Activated T-cell treated with anti-CD3 and anti-CD28 coated beads, Interleukin-2, amount 50 U/mL, for 72 hours (primary cell): ENCODE results near the gene GNAS. TPM values are rescaled to one million over a fixed set of nuclear protein-coding genes. Genes with fewer than 3 reads are reported as not detected.
"Not testable (repeated sequence)": the region's sequence is repeated elsewhere in the genome, so short reads cannot be mapped to it uniquely, and the experiment has no call there.

Experiments
- ATAC-seq, 2 donors: fragments of 150-1000 bp; cut with Tn5 transposase; replicated peaks in 1 of 2; 2 replicates each; pipeline ENCODE4 v1.10.0; 2021; ENCODE audit warnings: moderate library complexity in 2 of 2, mild to moderate bottlenecking in 1 of 2
- DNase-seq, 2 donors: peaks; one replicate each; pipeline ENCODE4 v3.0.0; 2021 to 2022; ENCODE audit warnings: mixed read lengths in 1 of 2
- H3K27ac Mint-ChIP-seq: one replicate; pipeline ENCODE4 v1.8.0; 2022; ENCODE audit warnings: mild to moderate bottlenecking, moderate library complexity, mixed read lengths
- H3K27me3 Mint-ChIP-seq: one replicate; pipeline ENCODE4 v1.8.0; 2022; ENCODE audit warnings: low read depth, mixed read lengths
- H3K36me3 Mint-ChIP-seq, 2 donors: one replicate each; pipeline ENCODE4 v1.8.0; 2022; ENCODE audit warnings: mixed read lengths in 2 of 2, mild to moderate bottlenecking in 1 of 2; ENCODE audit not compliant: insufficient read depth in 2 of 2
- H3K4me1 Mint-ChIP-seq: one replicate; pipeline ENCODE4 v1.8.0; 2022; ENCODE audit warnings: low read depth, mixed read lengths
- H3K4me3 Mint-ChIP-seq, 2 donors: one replicate each; pipeline ENCODE4 v1.8.0; 2022; ENCODE audit warnings: mild to moderate bottlenecking in 2 of 2, mixed read lengths in 2 of 2, moderate library complexity in 2 of 2
- H3K9me3 Mint-ChIP-seq, 2 donors: one replicate each; pipeline ENCODE4 v1.8.0; 2022; ENCODE audit warnings: mixed read lengths in 2 of 2
- total RNA-seq, 2 donors: library from RNA; stranded (reverse); gene quantifications; one replicate each; pipeline ENCODE4 v1.2.3, GENCODE V29; 2022

The GNAS gene
- total RNA-seq, 2 donors from 2014 or later: 781 to 820 TPM

GRCh38 chr20:58922036-58922435 is 69.5 kb downstream of the GNAS start:
- H3K4me1 Mint-ChIP-seq: no peaks in the 10 kb centered on the region
- H3K4me3 Mint-ChIP-seq: no peak overlapping the region
- DNase-seq (no peak), ATAC-seq (no peak)
- no peaks in the 10 kb centered on the region for H3K27me3 Mint-ChIP-seq
- no peaks in the 10 kb centered on the region for H3K9me3 Mint-ChIP-seq
- H3K36me3 Mint-ChIP-seq: no peaks in the 10 kb centered on the region
- H3K27ac Mint-ChIP-seq: no peak overlapping the region

DNA sequence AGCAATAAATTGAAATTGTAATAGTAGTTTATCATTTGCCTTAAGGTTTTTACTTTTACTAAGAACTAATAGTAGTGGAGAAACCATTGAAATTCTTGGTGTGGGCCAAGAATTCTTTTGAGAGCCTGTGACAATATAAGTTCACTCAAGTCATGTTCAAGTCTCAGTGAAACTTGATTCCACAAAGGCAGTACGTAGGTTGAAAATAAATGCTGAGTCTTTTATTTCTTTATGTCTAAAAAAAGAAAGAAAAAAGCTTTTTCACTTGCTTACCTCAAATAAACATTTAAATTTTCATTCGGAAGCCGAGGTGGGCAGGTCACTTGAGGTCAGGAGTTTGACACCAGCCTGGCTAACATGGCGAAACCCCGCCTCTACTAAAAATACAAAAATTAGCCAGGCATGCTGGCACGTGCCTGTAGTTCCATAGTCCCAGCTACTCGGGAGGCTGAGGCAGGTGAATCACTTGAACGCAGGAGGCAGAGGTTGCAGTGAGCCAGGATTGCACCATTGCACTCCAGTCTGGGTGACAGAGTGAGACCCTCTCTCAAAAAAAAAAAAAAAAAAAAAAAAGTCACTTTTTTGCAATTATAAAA is 70.7 kb downstream of the GNAS start:
- no peak for ATAC-seq
- Mint-ChIP-seq H3K9me3 (no peaks in the 10 kb centered on the region), H3K4me1 (no peaks in the 10 kb centered on the region), H3K27me3 (no peaks in the 10 kb centered on the region), H3K4me3 (no peak overlapping the region), H3K36me3 (no peaks in the 10 kb centered on the region), H3K27ac (no peak overlapping the region)
- no peak for DNase-seq

DNA sequence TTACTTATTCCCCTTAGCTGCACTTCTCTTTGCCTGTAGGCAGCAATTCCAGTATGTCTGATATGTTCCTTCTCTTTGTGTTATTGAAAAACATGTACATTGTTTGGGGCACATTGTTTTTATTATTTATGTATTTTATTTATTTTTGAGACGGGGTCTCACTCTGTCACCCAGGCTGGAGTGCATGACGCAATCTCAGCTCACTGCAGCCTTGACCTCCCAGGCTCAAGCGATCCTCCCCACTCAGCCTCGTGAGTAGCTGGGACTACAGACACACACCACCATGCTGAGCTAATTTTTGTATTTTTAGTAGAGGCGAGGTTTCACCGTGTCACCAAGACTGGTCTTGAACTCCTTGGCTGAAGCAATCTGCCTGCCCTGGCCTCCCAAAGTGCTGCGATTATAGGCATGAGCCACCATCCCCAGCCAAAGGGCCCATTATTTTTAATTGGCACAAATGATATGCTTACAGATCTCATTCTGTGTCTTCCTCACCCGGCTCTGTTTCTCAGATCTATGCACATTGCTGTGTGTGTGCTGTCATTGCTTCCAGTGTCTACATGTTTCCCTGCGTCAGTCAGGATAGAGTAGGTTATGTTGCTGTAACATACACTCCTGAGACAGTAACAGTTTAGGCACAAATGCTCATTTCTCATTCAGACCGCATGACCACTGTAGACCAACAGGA is 74.4 kb downstream of the GNAS start:
- DNase-seq (no peak), ATAC-seq (no peak)
- H3K4me3 Mint-ChIP-seq: no peak overlapping the region
- no peaks in the 10 kb centered on the region for H3K4me1 Mint-ChIP-seq
- H3K27ac Mint-ChIP-seq: no peak overlapping the region
- no peaks in the 10 kb centered on the region for H3K9me3 Mint-ChIP-seq
- peaks cover 19% of the 10 kb centered on the region for H3K27me3 Mint-ChIP-seq
- no peaks in the 10 kb centered on the region for H3K36me3 Mint-ChIP-seq

DNA sequence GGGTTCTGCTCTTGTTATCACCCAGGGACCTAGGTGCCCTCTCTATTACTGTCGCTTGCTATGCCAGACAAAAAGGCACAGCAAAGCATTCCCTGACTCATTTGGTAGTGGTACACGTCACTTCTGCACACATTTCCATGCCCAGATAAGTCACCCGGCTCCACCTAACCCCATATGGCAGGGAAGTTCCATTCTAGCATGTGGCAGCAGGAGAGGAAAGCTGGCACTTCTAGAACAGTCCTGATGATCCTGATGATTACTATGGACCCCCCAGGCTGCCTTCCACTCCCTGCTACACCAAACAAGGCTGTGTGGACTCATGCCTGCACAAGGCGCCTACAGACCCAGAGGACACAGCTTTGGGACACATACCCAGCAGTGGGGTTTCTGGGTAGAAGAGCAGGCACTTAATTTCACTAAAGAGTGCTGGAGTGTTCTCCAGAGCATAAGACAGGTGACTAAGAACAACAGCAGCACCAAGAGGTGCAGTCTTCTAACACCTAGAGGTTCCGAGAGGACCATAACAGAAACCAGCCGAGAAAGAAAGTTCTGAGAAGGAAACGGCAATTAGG is 75.1 kb downstream of the GNAS start:
- Mint-ChIP-seq H3K4me1 (no peaks in the 10 kb centered on the region), H3K4me3 (no peak overlapping the region), H3K27ac (no peak overlapping the region), H3K27me3 (peaks cover 19% of the 10 kb centered on the region), H3K9me3 (no peaks in the 10 kb centered on the region), H3K36me3 (no peaks in the 10 kb centered on the region)
- DNase-seq: no peak
- ATAC-seq: no peak

GRCh38 chr20:58930496-58930895 is 78.0 kb downstream of the GNAS start:
- Mint-ChIP-seq H3K4me3 (no peak overlapping the region), H3K4me1 (no peaks in the 10 kb centered on the region), H3K27ac (no peak overlapping the region), H3K27me3 (peaks cover 26% of the 10 kb centered on the region), H3K36me3 (no peaks in the 10 kb centered on the region), H3K9me3 (no peaks in the 10 kb centered on the region)
- DNase-seq (no peak), ATAC-seq (no peak)

DNA sequence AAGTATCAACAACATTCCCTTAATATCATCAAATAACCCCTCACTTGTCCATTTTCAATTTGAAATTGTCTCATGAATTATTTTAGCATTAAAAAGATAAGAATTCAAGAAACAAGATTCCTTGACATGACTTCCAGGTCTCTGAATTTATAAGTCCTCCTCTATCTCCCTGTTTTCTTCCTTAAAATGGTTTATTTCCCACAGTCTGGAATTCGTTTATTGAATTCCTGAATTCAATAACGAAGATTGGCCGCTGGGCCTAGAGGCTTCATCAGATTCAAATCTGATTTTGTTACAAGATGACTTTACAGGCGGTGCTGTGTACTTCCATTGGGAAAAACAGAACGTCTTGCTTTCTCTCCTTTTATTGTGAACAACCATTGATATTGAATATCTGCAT is 79.7 kb downstream of the GNAS start:
- peaks cover 26% of the 10 kb centered on the region for H3K27me3 Mint-ChIP-seq
- no peaks in the 10 kb centered on the region for H3K9me3 Mint-ChIP-seq
- ATAC-seq: no peak
- H3K36me3 Mint-ChIP-seq: no peaks in the 10 kb centered on the region
- no peak overlapping the region for H3K27ac Mint-ChIP-seq
- no peak overlapping the region for H3K4me3 Mint-ChIP-seq
- no peaks in the 10 kb centered on the region for H3K4me1 Mint-ChIP-seq
- DNase-seq: no peak

- H3K27ac Mint-ChIP-seq: no peak overlapping the region
- DNase-seq: no peak
- H3K36me3 Mint-ChIP-seq: no peaks in the 10 kb centered on the region
- H3K9me3 Mint-ChIP-seq: no peaks in the 10 kb centered on the region
- H3K4me1 Mint-ChIP-seq: no peaks in the 10 kb centered on the region
- no peak for ATAC-seq
- peaks cover 7% of the 10 kb centered on the region for H3K27me3 Mint-ChIP-seq
- no peak overlapping the region for H3K4me3 Mint-ChIP-seq
Measured at GRCh38 chr20:58938078-58938477, 85.6 kb downstream of the GNAS start.

GRCh38 chr20:58938541-58938940 is 86.0 kb downstream of the GNAS start:
- Mint-ChIP-seq H3K36me3 (no peaks in the 10 kb centered on the region), H3K9me3 (no peaks in the 10 kb centered on the region), H3K27me3 (peaks cover 7% of the 10 kb centered on the region), H3K4me3 (no peak overlapping the region), H3K27ac (no peak overlapping the region), H3K4me1 (no peaks in the 10 kb centered on the region)
- ATAC-seq (no peak), DNase-seq (no peak)

GRCh38 chr20:58941471-58941870 is 89.0 kb downstream of the GNAS start:
- no peaks in the 10 kb centered on the region for H3K9me3 Mint-ChIP-seq
- H3K36me3 Mint-ChIP-seq: no peaks in the 10 kb centered on the region
- DNase-seq (no peak), ATAC-seq (no peak)
- H3K27me3 Mint-ChIP-seq: no peaks in the 10 kb centered on the region
- H3K27ac Mint-ChIP-seq: no peak overlapping the region
- H3K4me3 Mint-ChIP-seq: no peak overlapping the region
- no peaks in the 10 kb centered on the region for H3K4me1 Mint-ChIP-seq

DNA sequence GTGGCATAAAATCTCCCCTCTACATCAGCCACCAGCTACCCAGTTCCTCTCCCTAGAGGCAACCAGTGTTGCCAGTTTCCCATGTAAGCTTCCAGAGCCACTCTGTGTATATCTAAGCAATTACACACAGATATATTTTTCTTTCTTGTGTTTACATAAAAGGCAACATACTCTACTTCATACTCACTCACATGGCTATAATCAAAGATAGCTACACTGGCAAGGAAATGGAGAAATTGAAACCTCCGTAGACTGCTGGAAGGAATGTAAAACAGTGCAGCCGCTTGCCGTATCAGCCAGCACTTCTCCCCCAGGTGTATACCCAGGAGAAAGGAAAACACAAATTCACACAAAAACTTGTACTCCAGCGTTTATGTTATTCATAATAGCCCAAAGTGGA is 90.0 kb downstream of the GNAS start:
- Mint-ChIP-seq H3K4me3 (no peak overlapping the region), H3K27me3 (no peaks in the 10 kb centered on the region), H3K9me3 (no peaks in the 10 kb centered on the region), H3K4me1 (no peaks in the 10 kb centered on the region), H3K27ac (no peak overlapping the region), H3K36me3 (no peaks in the 10 kb centered on the region)
- ATAC-seq (no peak), DNase-seq (no peak)

GRCh38 chr20:58944610-58945009 is 92.1 kb downstream of the GNAS start:
- DNase-seq (no peak), ATAC-seq (no peak)
- Mint-ChIP-seq H3K4me1 (no peaks in the 10 kb centered on the region), H3K4me3 (no peak overlapping the region), H3K27me3 (no peaks in the 10 kb centered on the region), H3K27ac (no peak overlapping the region), H3K36me3 (no peaks in the 10 kb centered on the region), H3K9me3 (no peaks in the 10 kb centered on the region)

- Mint-ChIP-seq H3K9me3 (no peaks in the 10 kb centered on the region), H3K27ac (no peak overlapping the region), H3K27me3 (no peaks in the 10 kb centered on the region), H3K4me1 (no peaks in the 10 kb centered on the region), H3K36me3 (no peaks in the 10 kb centered on the region), H3K4me3 (no peak overlapping the region)
- DNase-seq (no peak), ATAC-seq (no peak)
Measured at GRCh38 chr20:58945965-58946631, 93.6 kb downstream of the GNAS start.

DNA sequence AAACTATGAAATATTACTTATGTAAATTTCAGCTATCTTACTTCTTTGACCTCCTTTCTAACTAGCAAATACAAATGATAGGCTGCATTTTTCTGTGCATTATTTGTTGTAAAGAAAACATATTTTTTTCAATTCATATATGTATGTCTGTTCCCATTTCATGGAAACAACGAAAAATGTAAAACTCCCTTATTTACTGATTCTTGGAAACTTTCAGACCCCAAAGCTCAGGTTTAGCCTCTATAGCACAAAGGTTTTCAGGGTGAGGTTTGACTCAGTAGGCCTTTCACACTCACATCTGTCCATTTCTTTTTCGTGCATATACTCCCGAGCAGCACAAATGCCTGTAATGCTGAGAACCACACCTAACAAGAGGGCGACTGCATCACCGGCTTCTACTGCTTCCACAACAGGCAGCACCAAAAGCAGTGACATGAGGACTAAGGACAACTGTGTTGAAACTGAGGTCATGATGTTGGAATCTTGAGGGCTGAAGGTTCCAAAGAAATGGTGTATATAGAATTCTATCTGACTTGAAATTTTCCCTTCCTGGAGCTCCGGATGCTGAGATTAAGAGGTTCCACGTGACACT is 95.4 kb downstream of the GNAS start:
- H3K4me1 Mint-ChIP-seq, H3K27ac Mint-ChIP-seq, H3K36me3 Mint-ChIP-seq, H3K9me3 Mint-ChIP-seq, DNase-seq, ATAC-seq, H3K4me3 Mint-ChIP-seq, H3K27me3 Mint-ChIP-seq: not testable (repeated sequence)
